ENCODE data around the gene MATN4.

MATN4 gene

DNA sequence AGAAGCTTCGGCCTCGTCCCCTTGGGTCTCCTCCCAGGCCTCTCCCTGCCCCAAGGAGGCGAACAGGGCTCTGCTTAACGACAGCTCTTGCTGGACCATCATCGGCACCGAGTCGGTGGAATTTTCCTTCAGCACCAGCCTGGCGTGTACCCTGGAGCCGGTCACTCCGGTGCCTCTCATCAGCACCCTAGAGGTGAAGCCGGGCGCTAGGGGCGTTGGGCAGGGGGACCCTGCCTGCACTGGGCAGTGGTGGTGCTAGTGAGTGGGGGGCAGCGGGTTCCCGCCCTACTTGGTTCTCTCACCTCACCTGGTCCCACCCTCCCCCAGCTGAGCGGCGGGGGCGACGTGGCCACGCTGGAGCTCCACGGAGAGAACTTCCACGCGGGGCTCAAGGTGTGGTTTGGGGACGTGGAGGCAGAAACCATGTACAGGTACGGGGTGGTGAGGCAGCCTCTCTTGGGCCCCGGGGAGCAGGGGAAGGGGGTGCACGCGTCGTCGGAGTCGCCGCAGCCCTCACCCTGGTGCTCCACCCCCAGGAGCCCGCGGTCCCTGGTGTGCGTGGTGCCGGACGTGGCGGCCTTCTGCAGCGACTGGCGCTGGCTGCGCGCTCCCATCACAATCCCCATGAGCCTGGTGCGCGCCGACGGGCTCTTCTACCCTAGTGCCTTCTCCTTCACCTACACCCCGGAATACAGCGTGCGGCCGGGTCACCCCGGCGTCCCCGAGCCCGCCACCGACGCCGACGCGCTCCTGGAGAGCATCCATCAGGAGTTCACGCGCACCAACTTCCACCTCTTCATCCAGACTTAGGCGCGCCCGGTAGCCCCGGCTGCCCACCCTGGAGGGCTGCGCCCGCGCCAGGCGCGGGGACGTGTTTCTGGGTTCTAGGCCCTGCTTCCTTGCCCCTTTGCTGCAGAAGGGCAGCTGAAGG, 8.3 kb upstream of the MATN4 start:
- Histone ChIP-seq H3K36me3 (replicated peaks) (no peaks in the 10 kb centered on the region), H3K4me3 (no peak overlapping the region), H3K27me3 (ENCODE audit: low read depth) (no peaks in the 10 kb centered on the region), H3K9me3 (no peaks in the 10 kb centered on the region), H3K4me1 (no peaks in the 10 kb centered on the region)
- DNase-seq (ENCODE audit: low spot score in 2 of 2): no peak
- in situ Hi-C loops (cut with MboI; ENCODE audit: low sequenced_read_pairs): loop anchor here (10.0 kb wide), 2 partner anchors 118 to 458 kb away; no protein-coding TSS in a partner anchor

DNA sequence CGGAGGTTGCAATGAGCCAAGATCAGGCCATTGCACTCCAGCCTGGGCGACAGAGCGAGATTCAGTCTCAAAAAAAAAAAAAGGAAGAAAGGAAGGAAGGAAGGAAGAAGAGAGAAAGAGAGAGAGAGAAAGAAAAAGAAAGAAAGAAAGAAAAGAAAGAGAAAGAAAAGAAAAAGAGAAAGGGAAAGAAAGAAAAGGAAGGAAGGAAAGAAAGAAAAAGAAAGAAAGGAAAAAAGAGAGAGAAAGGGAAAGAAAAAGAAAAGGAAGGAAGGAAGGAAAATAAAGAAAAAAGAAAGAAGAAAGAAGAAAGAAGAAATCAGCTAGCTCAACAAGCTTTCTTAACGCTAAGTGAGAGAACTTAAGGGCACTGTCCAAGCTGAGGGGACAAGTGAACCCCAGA, 7.6 kb upstream of the MATN4 start:
- in situ Hi-C loops (cut with MboI; ENCODE audit: low sequenced_read_pairs): loop anchor here (10.0 kb wide), 2 partner anchors 119 to 459 kb away; no protein-coding TSS in a partner anchor
- H3K9me3 ChIP-seq: no peaks in the 10 kb centered on the region
- no peak for DNase-seq (ENCODE audit: low spot score in 2 of 2)
- no peak overlapping the region for H3K4me3 ChIP-seq
- H3K36me3 ChIP-seq (replicated peaks): no peaks in the 10 kb centered on the region
- H3K4me1 ChIP-seq: no peaks in the 10 kb centered on the region
- H3K27me3 ChIP-seq (ENCODE audit: low read depth): no peaks in the 10 kb centered on the region

DNA sequence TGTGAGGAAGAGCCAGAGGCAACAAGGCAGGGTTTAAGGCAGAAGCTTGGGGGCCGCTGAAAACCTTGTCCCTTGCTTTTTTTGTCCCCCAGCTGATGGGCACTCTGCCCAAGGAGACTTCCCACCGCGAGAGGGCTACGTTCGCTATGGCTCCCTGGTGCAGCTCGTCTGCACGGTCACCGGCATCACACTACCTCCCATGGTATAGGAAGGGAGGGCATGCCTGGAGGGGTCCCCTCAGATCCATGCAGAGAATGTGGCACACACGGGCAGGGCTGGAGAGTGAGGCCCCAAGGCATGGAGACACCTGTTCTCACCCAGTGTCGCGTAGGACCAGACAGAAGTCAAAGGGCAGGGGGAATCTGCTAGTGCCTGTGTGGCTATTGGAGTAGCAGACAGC, 5.8 kb upstream of the MATN4 start:
- no peaks in the 10 kb centered on the region for H3K4me1 ChIP-seq
- in situ Hi-C loops (cut with MboI; ENCODE audit: low sequenced_read_pairs): loop anchor here (10.0 kb wide), 2 partner anchors 121 to 461 kb away; no protein-coding TSS in a partner anchor
- no peak for DNase-seq (ENCODE audit: low spot score in 2 of 2)
- H3K4me3 ChIP-seq: no peak overlapping the region
- H3K27me3 ChIP-seq (ENCODE audit: low read depth): no peaks in the 10 kb centered on the region
- no peaks in the 10 kb centered on the region for H3K36me3 ChIP-seq (replicated peaks)
- no peaks in the 10 kb centered on the region for H3K9me3 ChIP-seq

DNA sequence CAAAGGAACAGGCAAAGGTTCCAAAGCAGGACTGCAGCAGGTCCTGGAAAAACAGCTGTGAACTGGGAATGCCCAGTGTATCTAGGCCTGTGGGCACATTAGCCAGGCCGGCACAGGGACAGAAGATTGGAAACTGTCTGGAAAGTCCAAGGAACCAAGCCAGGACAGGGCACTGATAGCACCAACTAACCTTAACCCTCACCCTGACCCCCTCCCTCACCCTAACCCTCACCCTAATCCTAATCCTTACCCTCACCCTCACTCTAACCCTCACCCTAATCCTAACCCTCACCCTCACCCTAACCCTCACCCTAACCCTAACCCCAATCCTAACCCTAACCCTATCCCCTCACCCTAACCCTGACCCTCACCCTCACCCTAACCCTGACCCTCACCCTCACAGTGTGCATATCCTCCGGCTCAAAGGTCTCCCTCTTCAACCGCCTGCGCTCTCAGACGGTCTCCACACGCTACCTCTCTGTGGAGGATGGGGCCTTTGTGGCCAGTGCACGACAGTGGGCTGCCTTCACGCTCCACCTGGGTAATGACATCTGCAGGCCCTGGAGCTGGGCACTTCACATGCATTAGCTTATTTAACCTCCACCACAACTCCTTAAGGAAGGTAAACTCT, 5.1 kb upstream of the MATN4 start:
- in situ Hi-C loops (cut with MboI; ENCODE audit: low sequenced_read_pairs): loop anchor here (10.0 kb wide), 2 partner anchors 122 to 462 kb away; no protein-coding TSS in a partner anchor
- no peak for DNase-seq (ENCODE audit: low spot score in 2 of 2)
- Histone ChIP-seq H3K4me1 (no peaks in the 10 kb centered on the region), H3K4me3 (no peak overlapping the region), H3K36me3 (replicated peaks) (no peaks in the 10 kb centered on the region), H3K27me3 (ENCODE audit: low read depth) (no peaks in the 10 kb centered on the region), H3K9me3 (no peaks in the 10 kb centered on the region)

DNA sequence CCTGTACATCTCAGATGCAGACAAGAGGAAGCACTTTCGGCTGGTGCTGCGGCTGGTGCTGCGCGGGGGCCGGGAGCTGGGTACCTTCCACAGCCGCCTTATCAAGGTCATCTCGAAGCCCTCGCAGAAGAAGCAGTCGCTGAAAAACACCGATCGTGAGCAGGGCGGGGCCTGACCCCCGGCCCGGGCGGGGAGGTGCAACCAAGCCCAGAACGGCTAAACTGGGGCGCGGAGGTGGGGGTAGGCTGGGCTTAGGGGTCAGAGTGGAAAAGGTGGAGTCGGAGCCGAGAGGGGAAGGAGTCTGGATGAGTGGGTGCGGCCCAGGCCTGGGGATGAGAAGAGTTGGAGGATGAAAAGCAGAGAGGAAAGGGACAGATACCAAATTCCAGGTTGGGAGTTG, 4.1 kb upstream of the MATN4 start:
- in situ Hi-C loops (cut with MboI; ENCODE audit: low sequenced_read_pairs): loop anchor here (10.0 kb wide), 2 partner anchors 123 to 463 kb away; no protein-coding TSS in a partner anchor
- H3K4me3 ChIP-seq: no peak overlapping the region
- H3K9me3 ChIP-seq: no peaks in the 10 kb centered on the region

DNA sequence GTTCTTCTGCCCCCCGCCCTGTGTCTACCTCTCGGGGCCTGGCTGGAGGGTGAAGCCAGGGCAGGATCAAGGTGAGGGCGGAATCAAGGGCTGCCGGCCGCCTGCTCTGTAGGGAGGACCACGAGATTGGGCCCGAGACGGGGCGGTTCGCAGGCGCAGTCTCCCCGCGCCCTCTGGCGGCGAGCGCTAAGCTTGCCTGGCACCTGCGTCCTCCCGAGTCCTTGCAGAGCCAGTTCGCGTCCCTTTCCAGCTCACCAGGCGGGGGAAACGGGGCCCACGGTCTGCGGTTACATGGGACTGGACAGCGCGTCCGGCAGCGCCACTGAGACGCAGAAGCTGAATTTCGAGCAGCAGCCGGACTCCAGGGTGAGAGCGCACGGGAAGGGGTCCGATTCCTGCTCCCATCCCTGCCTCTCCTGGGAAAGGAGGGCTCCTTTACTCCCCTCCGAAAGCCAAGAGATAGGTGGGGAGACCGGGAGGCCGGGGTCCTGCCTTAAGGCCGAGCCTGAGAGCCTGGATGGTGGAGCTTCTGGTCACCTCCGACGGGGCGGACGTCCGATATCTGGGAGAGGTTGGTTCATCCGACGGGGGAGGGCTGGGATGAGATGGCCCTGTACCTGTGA, 3.6 kb upstream of the MATN4 start:
- Histone ChIP-seq H3K36me3 (replicated peaks) (no peaks in the 10 kb centered on the region), H3K9me3 (no peaks in the 10 kb centered on the region), H3K27me3 (ENCODE audit: low read depth) (no peaks in the 10 kb centered on the region), H3K4me3 (no peak overlapping the region), H3K4me1 (no peaks in the 10 kb centered on the region)
- in situ Hi-C loops (cut with MboI; ENCODE audit: low sequenced_read_pairs): loop anchor here (10.0 kb wide), 2 partner anchors 123 to 463 kb away; no protein-coding TSS in a partner anchor
- peak; percentile 64 to 85 for DNase-seq (ENCODE audit: low spot score in 2 of 2)

More for the DNA sequence above, 4.1 kb upstream of the MATN4 start:
- no peak for DNase-seq (ENCODE audit: low spot score in 2 of 2)
- Histone ChIP-seq H3K4me1 (no peaks in the 10 kb centered on the region), H3K36me3 (replicated peaks) (no peaks in the 10 kb centered on the region), H3K27me3 (ENCODE audit: low read depth) (no peaks in the 10 kb centered on the region)

DNA sequence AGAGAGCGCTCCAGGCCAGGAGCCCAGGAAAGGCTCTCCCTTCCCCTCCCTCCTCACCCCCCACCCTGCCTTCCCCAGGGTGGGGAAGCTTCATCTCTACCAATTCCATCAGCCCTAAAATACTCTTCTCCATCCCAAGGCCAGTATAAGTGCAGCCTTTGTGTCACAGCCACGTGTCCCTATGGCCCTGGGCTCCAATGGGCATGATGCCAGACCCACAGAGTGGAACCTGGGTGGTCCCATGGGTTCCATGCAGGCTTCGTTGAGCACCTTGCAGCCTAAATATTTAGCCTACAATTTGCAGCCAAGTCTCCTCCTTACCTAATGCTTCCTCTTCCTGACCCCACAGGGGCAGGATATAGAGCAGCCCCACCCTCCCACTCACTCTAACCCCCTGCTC, 976 bp upstream of the MATN4 start:
- no peaks in the 10 kb centered on the region for H3K9me3 ChIP-seq
- H3K36me3 ChIP-seq (replicated peaks): no peaks in the 10 kb centered on the region
- no peaks in the 10 kb centered on the region for H3K27me3 ChIP-seq (ENCODE audit: low read depth)
- no peak for DNase-seq (ENCODE audit: low spot score in 2 of 2)
- H3K4me3 ChIP-seq: no peak overlapping the region
- H3K4me1 ChIP-seq: peaks cover 3% of the 10 kb centered on the region; the same call in 1 of the 2 replicates
- in situ Hi-C loops (cut with MboI; ENCODE audit: low sequenced_read_pairs): no loop called here

DNA sequence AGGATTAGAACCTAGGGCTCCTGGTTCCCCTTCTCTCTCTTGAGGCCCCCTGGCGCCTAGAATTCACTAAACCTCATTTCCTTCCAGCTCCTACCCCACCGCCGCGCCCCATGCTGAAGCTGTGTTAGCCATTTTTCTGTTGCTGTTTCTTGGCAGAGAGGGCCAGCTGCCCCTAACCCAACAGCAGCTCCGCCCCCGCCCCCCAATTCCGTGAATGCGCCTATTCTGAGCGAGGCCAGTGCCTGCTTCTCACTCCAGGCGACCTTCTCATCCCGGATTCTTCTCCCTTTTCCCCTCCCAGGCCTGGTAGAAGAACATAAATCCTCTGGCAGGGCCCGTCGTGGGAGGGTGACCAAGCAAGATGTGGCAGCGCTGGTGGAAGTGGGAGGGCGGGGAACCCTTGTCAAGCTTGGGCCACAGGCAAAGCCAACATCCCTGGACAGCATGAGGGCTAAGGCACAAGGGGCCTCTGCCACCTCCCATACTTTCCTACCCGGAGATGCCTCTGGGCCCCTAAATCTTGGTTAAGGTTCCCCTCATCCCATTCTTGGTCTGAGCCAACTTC, 941 bp downstream of the MATN4 start:
- in situ Hi-C loops (cut with MboI; ENCODE audit: low sequenced_read_pairs): no loop called here
- DNase-seq (ENCODE audit: low spot score in 2 of 2): no peak
- H3K27me3 ChIP-seq (ENCODE audit: low read depth): no peaks in the 10 kb centered on the region
- H3K4me1 ChIP-seq: peaks cover 3% of the 10 kb centered on the region; the same call in 1 of the 2 replicates
- H3K36me3 ChIP-seq (replicated peaks): no peaks in the 10 kb centered on the region
- H3K4me3 ChIP-seq: no peak overlapping the region
- no peaks in the 10 kb centered on the region for H3K9me3 ChIP-seq

DNA sequence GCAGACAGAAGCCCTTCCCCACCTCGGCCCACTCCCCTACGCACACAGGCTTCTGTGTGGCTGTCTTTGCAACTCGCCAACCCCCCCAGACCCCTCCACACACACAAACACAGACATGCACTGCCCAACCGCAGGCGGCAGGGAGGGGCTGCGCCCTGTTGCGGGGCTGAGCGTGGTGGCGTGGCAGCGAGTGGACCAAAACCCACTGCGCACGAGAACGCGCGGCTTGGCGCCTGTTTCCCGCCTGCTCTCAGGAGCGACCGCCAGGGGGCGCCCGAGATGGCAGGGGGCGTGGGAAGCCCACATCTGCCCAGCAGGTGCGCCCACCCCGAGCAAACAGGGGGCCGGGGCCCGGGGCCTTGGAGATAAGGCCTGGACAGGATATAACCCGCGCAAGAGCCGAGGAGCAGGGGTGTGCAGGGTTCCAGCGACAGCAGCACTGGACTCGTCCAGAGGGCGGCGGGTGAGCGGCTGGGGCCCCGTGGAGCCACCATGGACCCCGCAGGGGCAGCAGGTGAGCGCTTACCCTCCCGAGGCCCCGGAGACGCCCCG, 1.6 kb downstream of the MATN4 start, which contains the start of gene RBPJL:
Gene RBPJL, plus strand, starts transcription at position 410 of the 552 bp plus-strand sequence. Its CDS starts 83 bp downstream, at position 493.
- Histone ChIP-seq H3K27me3 (ENCODE audit: low read depth) (no peaks in the 10 kb centered on the region), H3K4me1 (peaks cover 3% of the 10 kb centered on the region; the same call in 1 of the 2 replicates), H3K9me3 (no peaks in the 10 kb centered on the region), H3K4me3 (no peak within 1 kb of the TSS), H3K36me3 (replicated peaks) (no peaks in the 10 kb centered on the region)
- peak in 1 of 2 experiments; percentile 71 for DNase-seq (ENCODE audit: low spot score in 2 of 2)
- in situ Hi-C loops (cut with MboI; ENCODE audit: low sequenced_read_pairs): no loop called here

DNA sequence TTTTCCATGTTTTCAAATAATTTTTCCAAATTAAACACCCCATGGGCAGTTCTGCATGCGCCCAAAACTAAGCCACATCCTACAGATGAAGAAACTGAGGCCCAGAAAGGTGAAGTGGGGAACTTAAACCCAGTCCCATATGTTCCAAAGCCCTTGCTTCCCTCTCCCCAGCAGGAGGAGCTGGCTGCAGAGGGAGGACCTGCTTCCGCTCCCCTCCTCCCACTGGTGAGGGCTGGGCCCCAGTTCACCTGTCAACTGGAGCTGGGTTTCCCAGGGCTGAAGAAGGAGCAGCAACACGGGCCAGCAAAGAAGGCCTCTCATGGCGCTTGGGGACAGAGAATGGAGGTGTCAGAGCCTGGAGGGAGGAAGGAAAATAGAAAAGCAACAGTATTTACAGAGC, 2.8 kb downstream of the MATN4 start:
- in situ Hi-C loops (cut with MboI; ENCODE audit: low sequenced_read_pairs): no loop called here
- no peak overlapping the region for H3K4me3 ChIP-seq
- H3K9me3 ChIP-seq: no peaks in the 10 kb centered on the region
- no peaks in the 10 kb centered on the region for H3K27me3 ChIP-seq (ENCODE audit: low read depth)
- peaks cover 3% of the 10 kb centered on the region; the same call in 1 of the 2 replicates for H3K4me1 ChIP-seq
- H3K36me3 ChIP-seq (replicated peaks): no peaks in the 10 kb centered on the region
- no peak for DNase-seq (ENCODE audit: low spot score in 2 of 2)

DNA sequence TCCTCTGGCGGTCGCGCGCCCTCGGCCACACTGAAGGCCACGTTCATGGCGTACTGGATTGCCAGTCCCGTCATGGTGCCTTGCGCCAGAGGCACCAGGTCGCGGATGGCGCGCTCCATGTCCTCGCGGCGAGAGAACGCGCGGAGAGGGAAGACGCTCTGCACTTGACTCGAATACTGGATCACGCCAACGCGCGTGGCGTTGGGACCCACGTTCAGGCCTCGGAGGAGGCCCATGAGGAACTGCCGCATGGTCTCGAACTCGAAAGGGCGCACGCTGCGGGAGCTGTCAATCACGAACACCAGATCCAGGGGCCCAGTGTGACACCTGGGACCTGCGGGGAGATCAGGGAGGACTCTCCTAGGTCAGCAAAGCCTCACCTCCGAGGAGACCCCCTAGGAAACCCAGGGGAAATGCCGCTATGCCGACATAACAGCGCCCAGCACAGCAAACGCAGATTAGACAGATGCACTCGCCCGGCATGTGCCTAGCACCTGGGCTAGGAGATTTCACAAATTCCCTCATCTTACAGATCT, 3.6 kb downstream of the MATN4 start:
- in situ Hi-C loops (cut with MboI; ENCODE audit: low sequenced_read_pairs): no loop called here

DNA sequence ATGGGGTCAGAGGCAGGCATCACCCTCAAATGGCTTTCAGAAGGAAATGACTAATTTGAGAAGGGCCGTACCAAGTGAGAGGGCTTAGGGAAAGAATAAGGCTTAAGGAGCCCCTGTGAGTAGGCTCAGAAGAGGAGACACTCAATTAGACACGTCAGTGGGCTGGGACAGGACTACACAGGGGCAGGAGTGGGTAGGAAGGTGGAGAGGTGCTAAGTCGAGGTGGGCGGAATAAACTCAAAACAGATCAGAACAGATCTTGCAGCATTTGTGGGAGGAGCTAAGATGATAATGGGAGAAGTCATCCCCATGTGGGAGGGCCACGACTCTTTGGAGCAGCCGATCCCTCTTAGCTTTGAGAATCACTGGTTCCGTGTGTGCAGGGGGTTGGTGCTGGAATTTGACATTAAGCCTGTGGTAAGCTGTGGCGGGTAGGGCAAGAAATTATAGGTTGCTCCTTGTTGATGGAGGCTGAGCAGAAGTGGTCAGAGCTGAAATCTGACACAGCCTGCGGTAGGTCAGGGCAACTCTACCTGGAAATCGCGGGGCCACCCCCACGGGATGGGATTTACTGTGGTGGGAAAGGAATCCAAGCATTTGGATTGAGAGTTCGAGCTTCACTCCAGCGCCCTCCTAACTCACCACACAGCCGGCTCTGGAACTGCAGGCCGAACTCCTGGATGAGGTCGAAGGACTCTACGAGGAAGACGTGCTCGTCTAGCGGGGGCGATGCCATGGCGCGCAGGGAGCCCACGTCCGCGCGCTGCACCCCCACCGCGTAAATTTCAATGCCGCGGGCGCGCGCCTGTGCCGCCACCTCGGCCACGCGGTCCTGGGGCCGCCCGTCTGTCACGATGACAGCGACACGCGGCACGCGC, 4.3 kb downstream of the MATN4 start:
- no peaks in the 10 kb centered on the region for H3K27me3 ChIP-seq (ENCODE audit: low read depth)
- peaks cover 3% of the 10 kb centered on the region; the same call in 1 of the 2 replicates for H3K4me1 ChIP-seq
- H3K36me3 ChIP-seq (replicated peaks): no peaks in the 10 kb centered on the region
- in situ Hi-C loops (cut with MboI; ENCODE audit: low sequenced_read_pairs): no loop called here
- H3K4me3 ChIP-seq: no peak overlapping the region
- no peaks in the 10 kb centered on the region for H3K9me3 ChIP-seq
- no peak for DNase-seq (ENCODE audit: low spot score in 2 of 2)

More for the DNA sequence above, 3.6 kb downstream of the MATN4 start:
- no peaks in the 10 kb centered on the region for H3K27me3 ChIP-seq (ENCODE audit: low read depth)
- no peaks in the 10 kb centered on the region for H3K36me3 ChIP-seq (replicated peaks)
- no peaks in the 10 kb centered on the region for H3K9me3 ChIP-seq
- peaks cover 3% of the 10 kb centered on the region; the same call in 1 of the 2 replicates for H3K4me1 ChIP-seq
- no peak for DNase-seq (ENCODE audit: low spot score in 2 of 2)
- no peak overlapping the region for H3K4me3 ChIP-seq

All from HAP-1 (cell line).